ENCODE measurements around the gene HLA-DQB1. TPM values are rescaled to one million over a fixed set of nuclear protein-coding genes. Genes with fewer than 3 reads are reported as not detected.

HLA-DQB1 gene
- total RNA-seq, 1 donor from 2014 or later: 9.0 TPM

GRCh38 chr6:32627831-32628230, 38.6 kb downstream of the HLA-DQB1 start:
- Mint-ChIP-seq H3K9me3 (peaks cover 12% of the 10 kb centered on the region), H3K4me3 (no peak overlapping the region), H3K27me3 (ENCODE audit: low read depth) (no peaks in the 10 kb centered on the region), H3K4me1 (peaks cover 6% of the 10 kb centered on the region), H3K36me3 (no peaks in the 10 kb centered on the region), H3K27ac (no peak overlapping the region)
- peak in 1 of 2 experiments; percentile 51 for DNase-seq (ENCODE audit: low spot score in 2 of 2, unreplicated experiment in 2 of 2)
- TF ChIP-seq, protein P1, sequence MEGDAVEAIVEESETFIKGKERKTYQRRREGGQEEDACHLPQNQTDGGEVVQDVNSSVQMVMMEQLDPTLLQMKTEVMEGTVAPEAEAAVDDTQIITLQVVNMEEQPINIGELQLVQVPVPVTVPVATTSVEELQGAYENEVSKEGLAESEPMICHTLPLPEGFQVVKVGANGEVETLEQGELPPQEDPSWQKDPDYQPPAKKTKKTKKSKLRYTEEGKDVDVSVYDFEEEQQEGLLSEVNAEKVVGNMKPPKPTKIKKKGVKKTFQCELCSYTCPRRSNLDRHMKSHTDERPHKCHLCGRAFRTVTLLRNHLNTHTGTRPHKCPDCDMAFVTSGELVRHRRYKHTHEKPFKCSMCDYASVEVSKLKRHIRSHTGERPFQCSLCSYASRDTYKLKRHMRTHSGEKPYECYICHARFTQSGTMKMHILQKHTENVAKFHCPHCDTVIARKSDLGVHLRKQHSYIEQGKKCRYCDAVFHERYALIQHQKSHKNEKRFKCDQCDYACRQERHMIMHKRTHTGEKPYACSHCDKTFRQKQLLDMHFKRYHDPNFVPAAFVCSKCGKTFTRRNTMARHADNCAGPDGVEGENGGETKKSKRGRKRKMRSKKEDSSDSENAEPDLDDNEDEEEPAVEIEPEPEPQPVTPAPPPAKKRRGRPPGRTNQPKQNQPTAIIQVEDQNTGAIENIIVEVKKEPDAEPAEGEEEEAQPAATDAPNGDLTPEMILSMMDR (IDR thresholded peaks at IDR 0.05; ENCODE audit: unreplicated experiment): no peak

GRCh38 chr6:32627249-32627648, 39.2 kb downstream of the HLA-DQB1 start:
- Mint-ChIP-seq H3K9me3 (peaks cover 12% of the 10 kb centered on the region), H3K27me3 (ENCODE audit: low read depth) (no peaks in the 10 kb centered on the region), H3K27ac (no peak overlapping the region), H3K4me1 (peaks cover 7% of the 10 kb centered on the region), H3K36me3 (no peaks in the 10 kb centered on the region), H3K4me3 (no peak overlapping the region)
- TF ChIP-seq, protein P1 (IDR thresholded peaks at IDR 0.05; ENCODE audit: unreplicated experiment): no peak
- no peak for DNase-seq (ENCODE audit: low spot score in 2 of 2, unreplicated experiment in 2 of 2)

- Mint-ChIP-seq H3K27ac (no peak overlapping the region), H3K27me3 (ENCODE audit: low read depth) (no peaks in the 10 kb centered on the region), H3K9me3 (peaks cover 3% of the 10 kb centered on the region), H3K4me1 (peaks cover 7% of the 10 kb centered on the region), H3K36me3 (no peaks in the 10 kb centered on the region), H3K4me3 (no peak overlapping the region)
- no peak for DNase-seq (ENCODE audit: low spot score in 2 of 2, unreplicated experiment in 2 of 2)
- TF ChIP-seq, protein P1 (IDR thresholded peaks at IDR 0.05; ENCODE audit: unreplicated experiment): no peak
Measured at GRCh38 chr6:32625137-32625536, 41.3 kb downstream of the HLA-DQB1 start.

GRCh38 chr6:32624565-32624964, 41.9 kb downstream of the HLA-DQB1 start:
- TF ChIP-seq, protein P1 (IDR thresholded peaks at IDR 0.05; ENCODE audit: unreplicated experiment): no peak
- Mint-ChIP-seq H3K9me3 (no peaks in the 10 kb centered on the region), H3K4me1 (peaks cover 7% of the 10 kb centered on the region), H3K4me3 (no peak overlapping the region), H3K36me3 (no peaks in the 10 kb centered on the region), H3K27me3 (ENCODE audit: low read depth) (no peaks in the 10 kb centered on the region), H3K27ac (no peak overlapping the region)
- no peak for DNase-seq (ENCODE audit: low spot score in 2 of 2, unreplicated experiment in 2 of 2)

DNA sequence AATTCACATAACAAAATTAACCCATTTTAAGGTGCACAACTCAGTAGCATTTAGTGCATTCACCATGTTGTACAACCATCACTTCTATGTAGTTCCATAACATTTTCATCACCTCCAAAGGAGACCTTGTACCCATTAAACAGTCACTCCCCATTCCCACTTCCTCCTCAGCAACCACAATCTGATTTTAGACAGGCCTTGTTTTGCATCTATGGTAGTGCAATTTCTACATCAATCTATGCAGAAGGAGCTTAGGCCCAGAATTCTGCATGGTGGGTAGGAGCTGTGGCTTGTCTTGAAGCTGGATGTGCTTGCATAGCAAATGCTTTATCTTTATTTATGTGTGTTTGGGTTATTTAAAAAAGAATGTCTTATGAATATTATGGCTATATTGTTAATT, 42.8 kb downstream of the HLA-DQB1 start:
- peaks cover 3% of the 10 kb centered on the region for H3K9me3 Mint-ChIP-seq
- H3K27me3 Mint-ChIP-seq (ENCODE audit: low read depth): no peaks in the 10 kb centered on the region
- H3K4me3 Mint-ChIP-seq: no peak overlapping the region
- no peak overlapping the region for H3K27ac Mint-ChIP-seq
- no peak for DNase-seq (ENCODE audit: low spot score in 2 of 2, unreplicated experiment in 2 of 2)
- no peaks in the 10 kb centered on the region for H3K36me3 Mint-ChIP-seq
- peaks cover 7% of the 10 kb centered on the region for H3K4me1 Mint-ChIP-seq
- TF ChIP-seq, protein P1 (IDR thresholded peaks at IDR 0.05; ENCODE audit: unreplicated experiment): no peak

All from mesothelial cell of epicardium (in vitro differentiated cells).